Activated CD8-positive, alpha-beta memory T cell treated with anti-CD3 and anti-CD28 coated beads, Interleukin-2, amount 10 ng/mL, durations not matched to agents 7 days and 5 days (primary cell): ENCODE measurements around the gene ZFP90. TPM values are rescaled to one million over a fixed set of nuclear protein-coding genes. Genes with fewer than 3 reads are reported as not detected.

Experiments used
- ATAC-seq: fragments of 150-1000 bp; cut with Tn5 transposase; one replicate; pipeline ENCODE4 v1.10.0; 2021; ENCODE audit warnings: moderate library complexity
- CTCF ChIA-PET: fragments of 350-600 bp; sonication (Branson Sonifier 250); formaldehyde crosslinking; loops from one replicate; lab custom pipeline; 2021; ENCODE audit warnings: antibody characterized with exemption; lab: Charles Lee
- DNase-seq: peaks from one replicate; pipeline ENCODE4 v3.0.0-alpha.2; 2020
- H3K27ac Mint-ChIP-seq: one replicate; pipeline ENCODE4 v1.8.0; 2021; ENCODE audit warnings: mild to moderate bottlenecking, mixed read lengths
- H3K27me3 Mint-ChIP-seq: one replicate; pipeline ENCODE4 v1.8.0; 2021; ENCODE audit warnings: mixed read lengths
- H3K36me3 Mint-ChIP-seq: one replicate; pipeline ENCODE4 v1.8.0; 2021; ENCODE audit warnings: mild to moderate bottlenecking, mixed read lengths
- H3K4me1 Mint-ChIP-seq: one replicate; pipeline ENCODE4 v1.8.0; 2021; ENCODE audit warnings: mixed read lengths
- H3K4me3 Mint-ChIP-seq: one replicate; pipeline ENCODE4 v1.8.0; 2021; ENCODE audit warnings: mild to moderate bottlenecking, moderate library complexity, mixed read lengths
- H3K9me3 Mint-ChIP-seq: one replicate; pipeline ENCODE4 v1.8.0; 2022; ENCODE audit warnings: low read depth, mixed read lengths
- total RNA-seq, 2 experiments: library from RNA; stranded (reverse); gene quantifications; one replicate each; pipeline ENCODE4 v1.2.3, GENCODE V29; 2021

The ZFP90 gene
- total RNA-seq, 2 experiments from 2014 or later: 28.8 to 32.1 TPM

DNA sequence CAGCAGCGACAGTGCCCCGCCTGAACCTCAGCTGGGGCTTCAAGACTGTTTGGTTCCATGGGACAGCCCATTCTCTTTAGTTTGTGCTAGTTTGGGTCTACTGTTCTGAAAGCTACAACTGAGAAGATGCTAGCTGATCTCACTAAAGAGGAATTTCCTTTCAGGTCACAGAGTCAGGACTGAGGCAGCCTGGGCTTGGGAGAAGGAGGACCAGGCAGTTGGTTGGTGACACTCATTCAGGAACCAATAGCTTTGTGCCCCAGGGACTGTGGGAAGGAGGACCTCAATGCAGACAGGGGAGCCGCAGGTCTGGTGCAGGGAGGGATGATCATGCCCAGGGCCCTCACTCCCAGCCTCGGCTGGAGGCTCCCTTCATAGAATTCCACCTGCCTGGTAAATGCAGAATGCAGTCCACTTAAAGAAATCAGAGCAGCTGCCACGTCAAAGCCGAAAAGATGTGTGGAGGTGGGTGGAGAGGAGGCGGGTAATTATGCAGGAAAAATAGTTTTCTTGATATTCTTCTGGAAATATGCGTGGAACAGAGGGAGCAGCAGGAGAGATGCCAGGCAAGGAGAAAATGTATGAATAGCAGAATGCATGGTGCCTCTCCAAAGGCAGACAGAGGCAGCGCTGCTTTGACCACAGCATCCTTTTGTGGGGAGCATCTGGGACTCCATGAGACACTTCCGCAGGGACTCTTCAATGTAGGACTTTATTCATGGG, 32.6 kb upstream of the ZFP90 start:
- Mint-ChIP-seq H3K4me1 (peaks cover 8% of the 10 kb centered on the region), H3K4me3 (no peak overlapping the region), H3K36me3 (no peaks in the 10 kb centered on the region), H3K27ac (no peak overlapping the region), H3K27me3 (peaks cover 31% of the 10 kb centered on the region), H3K9me3 (no peaks in the 10 kb centered on the region)
- no peak for ATAC-seq
- CTCF ChIA-PET: interaction anchor here (1.5 to 2.0 kb wide), 2 partner anchors 14 to 64 kb away, joined by 4 to 6 read pairs; no protein-coding TSS in a partner anchor
- no peak for DNase-seq

- H3K4me3 Mint-ChIP-seq: no peak overlapping the region
- ATAC-seq (no peak), DNase-seq (no peak)
- peaks cover 10% of the 10 kb centered on the region for H3K4me1 Mint-ChIP-seq
- no peaks in the 10 kb centered on the region for H3K9me3 Mint-ChIP-seq
- H3K27me3 Mint-ChIP-seq: peaks cover 31% of the 10 kb centered on the region
- CTCF ChIA-PET: interaction anchor here (0.7 to 2.0 kb wide), 5 partner anchors 13 to 111 kb away, joined by 3 to 6 read pairs (median 4); no protein-coding TSS in a partner anchor
- no peak overlapping the region for H3K27ac Mint-ChIP-seq
- no peaks in the 10 kb centered on the region for H3K36me3 Mint-ChIP-seq
These were observed 31.1 kb upstream of the ZFP90 start for GRCh38 chr16:68508013-68508412.

DNA sequence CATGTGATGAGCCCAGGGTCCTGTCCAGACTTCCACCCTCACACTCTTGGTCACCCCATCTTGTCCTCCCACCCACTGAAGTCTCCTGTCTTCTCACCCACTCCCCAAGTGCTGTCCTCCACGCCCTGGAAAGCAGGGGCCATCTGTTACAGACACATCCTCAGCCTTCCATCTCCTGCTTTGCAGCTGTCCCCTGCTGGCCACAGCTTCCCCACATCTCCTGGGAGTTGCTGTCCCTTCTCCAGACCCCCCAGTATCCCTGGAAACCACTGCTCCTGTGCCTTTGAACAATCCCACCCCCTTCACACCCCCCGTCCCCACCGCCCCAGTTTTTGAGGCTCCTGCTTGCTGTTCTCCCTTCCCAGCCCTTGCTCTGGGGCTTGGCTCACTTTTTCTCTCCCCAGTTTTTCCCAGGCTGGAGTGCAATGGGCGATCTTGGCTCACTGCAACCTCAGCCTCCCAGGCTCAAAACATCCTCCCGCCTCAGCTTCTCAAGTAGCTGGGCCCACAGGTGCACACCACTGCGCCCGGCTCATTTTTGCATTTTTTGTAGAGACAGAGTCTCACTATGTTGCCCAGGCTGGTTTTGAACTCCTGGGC, 30.4 kb upstream of the ZFP90 start:
- CTCF ChIA-PET: interaction anchor here (1.7 to 3.6 kb wide), 5 partner anchors 8 to 247 kb away, joined by 4 to 48 read pairs (median 6); no protein-coding TSS in a partner anchor
- Mint-ChIP-seq H3K4me1 (peaks cover 10% of the 10 kb centered on the region), H3K27me3 (peaks cover 34% of the 10 kb centered on the region)

GRCh38 chr16:68509381-68509780, 29.7 kb upstream of the ZFP90 start:
- no peaks in the 10 kb centered on the region for H3K9me3 Mint-ChIP-seq
- H3K4me3 Mint-ChIP-seq: no peak overlapping the region
- no peaks in the 10 kb centered on the region for H3K36me3 Mint-ChIP-seq
- CTCF ChIA-PET: interaction anchor here (1.1 to 3.6 kb wide), 28 partner anchors 9 to 248 kb away, joined by 3 to 48 read pairs (median 6); no protein-coding TSS in a partner anchor
- H3K4me1 Mint-ChIP-seq: peaks cover 10% of the 10 kb centered on the region
- ATAC-seq (no peak), DNase-seq (no peak)
- H3K27me3 Mint-ChIP-seq: peaks cover 34% of the 10 kb centered on the region
- no peak overlapping the region for H3K27ac Mint-ChIP-seq

More for the DNA sequence above, 30.4 kb upstream of the ZFP90 start:
- no peak for ATAC-seq
- no peak for DNase-seq
- Mint-ChIP-seq H3K4me3 (no peak overlapping the region), H3K9me3 (no peaks in the 10 kb centered on the region), H3K36me3 (no peaks in the 10 kb centered on the region), H3K27ac (no peak overlapping the region)

GRCh38 chr16:68510775-68511174, 28.3 kb upstream of the ZFP90 start:
- CTCF ChIA-PET: interaction anchor here (0.8 to 3.6 kb wide), 37 partner anchors 9 to 256 kb away, joined by 3 to 48 read pairs (median 6); partner anchors contain the start of gene SMPD3
- DNase-seq: no peak
- Mint-ChIP-seq H3K4me1 (peaks cover 10% of the 10 kb centered on the region), H3K27me3 (peaks cover 30% of the 10 kb centered on the region), H3K36me3 (no peaks in the 10 kb centered on the region), H3K9me3 (no peaks in the 10 kb centered on the region), H3K4me3 (no peak overlapping the region), H3K27ac (no peak overlapping the region)
- ATAC-seq: no peak

GRCh38 chr16:68512183-68512582, 26.9 kb upstream of the ZFP90 start:
- Mint-ChIP-seq H3K4me1 (peaks cover 10% of the 10 kb centered on the region), H3K36me3 (no peaks in the 10 kb centered on the region), H3K27me3 (peaks cover 19% of the 10 kb centered on the region), H3K4me3 (no peak overlapping the region), H3K9me3 (no peaks in the 10 kb centered on the region), H3K27ac (no peak overlapping the region)
- DNase-seq (no peak), ATAC-seq (no peak)
- CTCF ChIA-PET: interaction anchor here (1.1 to 3.6 kb wide), 10 partner anchors 8 to 251 kb away, joined by 3 to 48 read pairs (median 16); partner anchors contain the start of gene SLC7A6

GRCh38 chr16:68512742-68513141, 26.3 kb upstream of the ZFP90 start:
- Mint-ChIP-seq H3K27ac (no peak overlapping the region), H3K4me3 (no peak overlapping the region), H3K27me3 (peaks cover 17% of the 10 kb centered on the region), H3K9me3 (no peaks in the 10 kb centered on the region), H3K36me3 (no peaks in the 10 kb centered on the region), H3K4me1 (peaks cover 10% of the 10 kb centered on the region)
- DNase-seq (no peak), ATAC-seq (no peak)
- CTCF ChIA-PET: interaction anchor here (1.2 to 1.6 kb wide), 2 partner anchors 48 to 251 kb away, joined by 3 read pairs; no protein-coding TSS in a partner anchor

- no peak overlapping the region for H3K27ac Mint-ChIP-seq
These were observed 24.6 kb upstream of the ZFP90 start for GRCh38 chr16:68514511-68514910.

GRCh38 chr16:68517606-68518166, 21.4 kb upstream of the ZFP90 start:
- DNase-seq (no peak), ATAC-seq (no peak)
- Mint-ChIP-seq H3K36me3 (no peaks in the 10 kb centered on the region), H3K4me3 (no peak overlapping the region), H3K4me1 (peaks cover 9% of the 10 kb centered on the region), H3K27me3 (peaks cover 5% of the 10 kb centered on the region), H3K27ac (no peak overlapping the region), H3K9me3 (no peaks in the 10 kb centered on the region)
- CTCF ChIA-PET: interaction anchor here (0.8 to 4.6 kb wide), 3 partner anchors 7 to 121 kb away, joined by 3 to 48 read pairs (median 5); no protein-coding TSS in a partner anchor

More at GRCh38 chr16:68514511-68514910, 24.6 kb upstream of the ZFP90 start:
- ATAC-seq (no peak), DNase-seq (no peak)
- H3K4me1 Mint-ChIP-seq: peaks cover 10% of the 10 kb centered on the region
- no peak overlapping the region for H3K4me3 Mint-ChIP-seq
- no peaks in the 10 kb centered on the region for H3K36me3 Mint-ChIP-seq
- peaks cover 5% of the 10 kb centered on the region for H3K27me3 Mint-ChIP-seq
- H3K9me3 Mint-ChIP-seq: no peaks in the 10 kb centered on the region
- CTCF ChIA-PET: interaction anchor here (1.9 kb wide), 1 partner anchor 251 kb away, joined by 6 read pairs; the partner anchor contains the start of gene SLC7A6

- DNase-seq (no peak), ATAC-seq (no peak)
- H3K27me3 Mint-ChIP-seq: peaks cover 2% of the 10 kb centered on the region
- peaks cover 9% of the 10 kb centered on the region for H3K4me1 Mint-ChIP-seq
- H3K9me3 Mint-ChIP-seq: no peaks in the 10 kb centered on the region
- H3K36me3 Mint-ChIP-seq: no peaks in the 10 kb centered on the region
- H3K27ac Mint-ChIP-seq: no peak overlapping the region
- CTCF ChIA-PET: interaction anchor here (1.0 to 4.6 kb wide), 3 partner anchors 9 to 123 kb away, joined by 4 to 48 read pairs (median 5); no protein-coding TSS in a partner anchor
- H3K4me3 Mint-ChIP-seq: no peak overlapping the region
These were observed 19.8 kb upstream of the ZFP90 start for GRCh38 chr16:68519225-68519745.

DNA sequence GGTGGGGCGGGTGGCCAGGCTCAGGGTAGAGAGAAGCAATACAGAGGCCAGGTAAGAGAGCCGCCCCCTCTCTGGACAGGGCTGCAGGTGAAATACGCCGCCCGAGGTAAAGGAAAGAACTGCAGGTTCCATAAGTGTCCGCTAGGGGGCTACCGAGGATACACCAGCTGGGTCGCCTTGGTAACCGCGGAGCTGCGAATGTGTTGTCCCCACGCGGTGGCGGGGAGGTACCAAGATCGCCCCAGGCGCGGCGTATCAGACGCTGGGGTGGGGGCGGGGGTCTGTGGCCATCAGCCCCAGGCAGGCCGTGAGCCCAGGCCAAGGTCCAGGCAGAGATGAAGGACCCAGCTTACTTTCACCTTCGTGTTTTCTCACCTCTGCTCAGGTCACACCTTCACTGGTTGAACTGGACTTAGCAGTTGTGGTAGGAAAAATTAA, 18.4 kb upstream of the ZFP90 start:
- Mint-ChIP-seq H3K27ac (no peak overlapping the region), H3K27me3 (peaks cover 2% of the 10 kb centered on the region), H3K36me3 (no peaks in the 10 kb centered on the region), H3K4me3 (peak overlapping the region; percentile 32), H3K4me1 (peaks cover 9% of the 10 kb centered on the region), H3K9me3 (no peaks in the 10 kb centered on the region)
- CTCF ChIA-PET: interaction anchor here (0.6 to 4.6 kb wide), 53 partner anchors 10 to 609 kb away, joined by 3 to 48 read pairs (median 4); partner anchors contain the start of genes SMPD3 and ZFP90
- DNase-seq: peak; percentile 92
- peak; percentile 94 for ATAC-seq

GRCh38 chr16:68524069-68524820, 14.8 kb upstream of the ZFP90 start:
- CTCF ChIA-PET: interaction anchor here (1.1 kb wide), 1 partner anchor 14 kb away, joined by 6 read pairs; no protein-coding TSS in a partner anchor
- ATAC-seq (no peak), DNase-seq (no peak)
- H3K27me3 Mint-ChIP-seq: peaks cover 2% of the 10 kb centered on the region
- no peak overlapping the region for H3K4me3 Mint-ChIP-seq
- no peaks in the 10 kb centered on the region for H3K36me3 Mint-ChIP-seq
- H3K4me1 Mint-ChIP-seq: peaks cover 16% of the 10 kb centered on the region
- no peaks in the 10 kb centered on the region for H3K9me3 Mint-ChIP-seq
- H3K27ac Mint-ChIP-seq: no peak overlapping the region
